Spinal cord (tissue), 10 donors: ENCODE data around the gene OGFOD2. TPM values are rescaled to one million over a fixed set of nuclear protein-coding genes. Genes with fewer than 3 reads are reported as not detected.

Source experiments
- DNase-seq, 6 donors: peaks; one replicate each; pipeline versions ENCODE4 v3.0.0 to v3.0.0-alpha.2; 2013 to 2015; ENCODE audit warnings: low spot score in 6 of 6, low read depth in 4 of 6
- H3K27ac ChIP-seq: one replicate; pipeline ENCODE4 v1.5.1; 2013; ENCODE audit warnings: low read depth, low read length, control low read depth
- H3K27me3 ChIP-seq: one replicate; pipeline ENCODE4 v1.6.1; 2013; ENCODE audit warnings: low read length; ENCODE audit not compliant: control insufficient read depth, insufficient read depth
- H3K36me3 ChIP-seq: one replicate; pipeline ENCODE4 v1.6.1; 2013; ENCODE audit warnings: low read length; ENCODE audit not compliant: control insufficient read depth, insufficient read depth
- H3K4me1 ChIP-seq: one replicate; pipeline ENCODE4 v1.6.1; 2013; ENCODE audit warnings: low read length; ENCODE audit not compliant: control insufficient read depth, insufficient read depth
- H3K4me3 ChIP-seq: one replicate; pipeline ENCODE4 v1.5.1; 2013; ENCODE audit warnings: low read depth, low read length, control low read depth
- H3K9me3 ChIP-seq: one replicate; pipeline ENCODE4 v1.6.1; 2013; ENCODE audit warnings: low read length; ENCODE audit not compliant: control insufficient read depth, insufficient read depth
- WGBS: methylation state at CpG from one replicate; pipeline ENCODE4 v1.1.5; 2013; ENCODE audit warnings: missing lambda C conversion rate; ENCODE audit not compliant: insufficient coverage; 5-methylcytosine and 5-hydroxymethylcytosine counted together
- polyA plus RNA-seq, 2 donors: library from polyadenylated mRNA; unstranded; fragments of 120-200 nt; gene quantifications; one replicate each; pipeline ENCODE4 v1.2.1, GENCODE V29; 2013; ENCODE audit not compliant: insufficient read length in 2 of 2
- total RNA-seq, 2 donors: library from RNA; depleted of rRNA in 1 of 2; stranded (reverse); fragments of 120-200 nt in 1 of 2; fragments of >200 nt in 1 of 2; gene quantifications; one replicate each; pipeline versions ENCODE4 v1.2.3 to v1.2.4, GENCODE V29; 2013 to 2014
- donor health status: healthy.

Gene OGFOD2
- total and polyA plus RNA-seq, 4 donors, result 6.5 to 19.1 (median 10.5) TPM

DNA sequence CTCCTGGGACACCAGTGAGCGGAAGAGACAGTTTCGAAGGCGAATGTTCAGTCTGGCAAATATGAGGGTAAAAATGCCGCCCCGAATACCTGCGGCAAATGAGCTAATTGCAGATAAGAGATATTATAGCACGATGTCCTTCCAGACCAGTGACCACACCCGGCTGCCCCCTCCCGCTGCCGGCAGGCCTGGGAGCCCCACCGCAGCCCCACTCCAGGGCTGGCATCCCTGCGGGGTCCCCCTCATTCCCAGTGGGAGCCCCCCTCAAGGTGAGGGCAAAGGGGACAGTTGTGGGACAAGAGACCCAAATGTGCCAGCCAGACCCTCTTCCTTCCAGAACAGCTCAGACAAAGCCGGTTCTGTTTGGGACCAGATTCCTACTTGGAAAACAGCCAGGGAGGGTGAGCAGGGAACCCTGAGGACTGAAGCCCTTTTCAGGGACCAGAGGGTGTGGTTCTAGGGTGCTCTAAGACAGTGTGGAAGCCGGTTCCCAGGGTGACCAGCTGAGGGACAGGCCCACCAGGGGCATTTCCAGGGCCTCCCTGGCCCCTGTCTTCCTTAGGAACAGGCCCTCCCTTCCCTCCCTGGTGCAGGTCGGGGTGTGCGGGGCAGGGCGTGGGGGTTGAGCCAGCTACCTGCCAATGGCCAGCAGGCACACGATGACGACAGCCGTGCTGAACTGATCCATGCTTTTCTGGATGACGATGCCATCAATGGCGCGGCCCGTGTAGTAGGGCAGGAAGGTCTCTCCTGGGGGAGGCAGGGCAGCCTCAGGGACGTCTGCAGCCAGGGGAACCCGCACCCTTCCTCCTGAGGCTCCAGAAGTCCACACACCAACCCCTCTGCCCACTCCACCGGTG, 25.0 kb upstream of the OGFOD2 start:
- Histone ChIP-seq H3K36me3 (peaks cover 45% of the 10 kb centered on the region), H3K9me3 (no peaks in the 10 kb centered on the region), H3K27me3 (no peaks in the 10 kb centered on the region), H3K27ac (peak overlapping the region; percentile 25), H3K4me3 (no peak overlapping the region), H3K4me1 (peaks cover 39% of the 10 kb centered on the region)
- peak in 2 of 6 donors; percentile 45 to 61 for DNase-seq
- WGBS, result 75% methylated on average over 25 of the region's 27 CpGs

DNA sequence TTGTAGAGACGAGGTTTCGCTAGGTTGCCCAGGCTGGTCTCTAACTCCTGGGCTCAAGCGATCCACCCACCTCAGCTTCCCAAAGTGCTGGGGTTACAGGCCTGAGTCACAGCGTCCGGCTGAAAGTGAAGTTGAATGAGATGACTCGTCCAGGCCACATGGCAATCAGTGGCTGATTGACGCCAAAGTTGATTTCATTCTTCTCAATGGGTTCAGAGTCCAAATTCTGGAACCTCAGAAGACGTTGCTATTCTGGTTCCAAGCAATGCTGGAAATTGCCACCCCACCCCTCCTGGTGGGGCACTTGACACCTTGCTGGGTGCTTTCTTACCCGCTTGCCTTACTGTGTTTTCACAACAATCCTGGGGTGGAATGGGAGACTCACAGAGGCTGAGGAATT, 23.6 kb upstream of the OGFOD2 start:
- Histone ChIP-seq H3K27ac (no peak overlapping the region), H3K27me3 (no peaks in the 10 kb centered on the region), H3K36me3 (peaks cover 38% of the 10 kb centered on the region), H3K9me3 (no peaks in the 10 kb centered on the region), H3K4me1 (peaks cover 32% of the 10 kb centered on the region), H3K4me3 (no peak overlapping the region)
- no peak for DNase-seq
- WGBS, result 90% methylated on average over 9 of the region's 9 CpGs

- whole genome bisulfite sequencing, result 76% methylated on average over 11 of the region's 12 CpGs
- H3K36me3 ChIP-seq, result peaks cover 32% of the 10 kb centered on the region
- peaks cover 24% of the 10 kb centered on the region for H3K4me1 ChIP-seq
- H3K27ac ChIP-seq, result no peak overlapping the region
- H3K4me3 ChIP-seq, result no peak overlapping the region
- DNase-seq, result peak in 3 of 6 donors; percentile 48 to 86 (median 83)
- no peaks in the 10 kb centered on the region for H3K9me3 ChIP-seq
- no peaks in the 10 kb centered on the region for H3K27me3 ChIP-seq
Observed at GRCh38 chr12:122951979-122952892, 22.8 kb upstream of the OGFOD2 start.

- Histone ChIP-seq H3K4me3 (no peak overlapping the region), H3K36me3 (peaks cover 30% of the 10 kb centered on the region), H3K27ac (no peak overlapping the region), H3K27me3 (no peaks in the 10 kb centered on the region), H3K9me3 (no peaks in the 10 kb centered on the region), H3K4me1 (peaks cover 10% of the 10 kb centered on the region)
- WGBS, result 51% methylated on average over 7 of the region's 8 CpGs
- no peak for DNase-seq
Observed at GRCh38 chr12:122955156-122955555, 19.9 kb upstream of the OGFOD2 start.

DNA sequence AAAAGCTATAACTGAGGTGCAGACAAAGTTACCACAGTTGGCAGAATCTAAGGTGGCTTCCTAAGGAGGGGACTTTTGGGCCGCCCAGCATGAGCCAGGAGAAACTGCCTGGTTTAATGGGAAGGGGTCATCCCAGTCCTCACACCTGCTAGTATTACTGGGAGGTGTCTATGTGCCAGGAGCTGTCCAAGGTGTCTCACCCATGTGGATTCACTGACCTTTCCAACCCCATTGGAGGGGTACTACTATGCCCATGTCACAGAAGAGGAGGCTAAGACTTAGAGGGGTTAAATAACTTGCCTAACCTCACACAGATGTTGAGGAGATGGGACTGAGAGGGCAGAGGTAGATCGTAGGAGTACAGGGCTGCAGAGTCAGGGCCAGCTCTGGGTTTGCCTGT, 19.0 kb upstream of the OGFOD2 start:
- no peak overlapping the region for H3K27ac ChIP-seq
- no peaks in the 10 kb centered on the region for H3K27me3 ChIP-seq
- peaks cover 26% of the 10 kb centered on the region for H3K36me3 ChIP-seq
- H3K4me1 ChIP-seq, result peaks cover 3% of the 10 kb centered on the region
- no peak for DNase-seq
- no CpG with 5 or more reads among the region's 2 CpGs for WGBS
- H3K9me3 ChIP-seq, result no peaks in the 10 kb centered on the region
- no peak overlapping the region for H3K4me3 ChIP-seq

GRCh38 chr12:122958198-122958888, 16.7 kb upstream of the OGFOD2 start:
- no peak for DNase-seq
- Histone ChIP-seq H3K4me3 (no peak overlapping the region), H3K36me3 (peaks cover 24% of the 10 kb centered on the region), H3K4me1 (peaks cover 13% of the 10 kb centered on the region), H3K9me3 (no peaks in the 10 kb centered on the region), H3K27me3 (no peaks in the 10 kb centered on the region), H3K27ac (no peak overlapping the region)
- 100% methylated on average over 1 of the region's 5 CpGs for WGBS

DNA sequence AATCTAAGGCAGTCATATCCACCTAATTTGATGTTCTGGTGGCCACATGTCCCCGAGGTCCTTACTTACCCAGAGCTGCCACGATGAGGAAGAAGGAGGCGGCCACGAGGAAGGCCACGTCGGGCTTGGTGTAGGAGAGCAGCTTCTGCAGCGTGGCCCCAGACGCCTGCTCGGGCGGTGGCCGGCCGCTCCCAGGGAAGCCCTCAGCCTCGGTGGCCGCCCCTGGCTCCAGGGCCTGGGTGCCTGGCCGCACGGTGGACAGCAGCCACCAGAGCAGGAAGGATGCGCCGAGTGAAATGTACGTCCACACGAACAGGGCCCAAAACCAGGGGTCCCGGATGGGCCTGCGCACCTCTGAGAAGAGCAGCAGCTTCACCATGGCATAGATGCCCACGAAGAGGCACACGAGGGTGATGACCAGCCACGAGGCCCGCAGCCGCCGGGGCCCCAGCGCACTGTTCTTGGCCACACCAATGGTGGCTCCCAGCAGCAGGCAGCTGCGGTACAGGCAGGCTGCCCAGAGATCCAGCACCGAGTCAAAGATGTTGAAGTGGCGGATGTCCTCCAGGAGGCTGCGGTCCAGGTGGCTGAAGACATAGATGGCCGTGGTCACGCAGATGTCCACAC, 15.4 kb upstream of the OGFOD2 start:
- H3K4me1 ChIP-seq, result peaks cover 26% of the 10 kb centered on the region
- H3K36me3 ChIP-seq, result peaks cover 34% of the 10 kb centered on the region
- H3K27me3 ChIP-seq, result no peaks in the 10 kb centered on the region
- no peak for DNase-seq
- no peaks in the 10 kb centered on the region for H3K9me3 ChIP-seq
- H3K27ac ChIP-seq, result no peak overlapping the region
- WGBS, result 96% methylated on average over 31 of the region's 35 CpGs
- no peak overlapping the region for H3K4me3 ChIP-seq

DNA sequence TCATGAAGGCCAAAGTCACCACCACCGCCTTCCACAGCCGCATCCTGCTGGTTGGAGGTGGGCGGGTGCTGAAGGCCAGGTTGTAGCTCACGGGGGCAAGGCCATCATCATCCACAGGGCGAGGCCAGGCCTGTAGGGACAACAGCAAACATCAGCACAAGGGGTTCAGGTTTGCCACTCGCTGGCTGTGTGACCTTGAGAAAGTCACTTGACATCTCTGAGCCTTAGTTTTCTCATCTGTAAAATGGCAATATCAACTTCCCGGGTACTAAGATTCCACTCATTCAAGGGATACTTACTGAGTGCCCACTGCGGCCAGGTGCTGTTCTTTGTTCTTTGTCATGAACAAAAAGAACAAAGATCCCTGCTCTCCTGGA, 14.9 kb upstream of the OGFOD2 start:
- 98% methylated on average over 8 of the region's 8 CpGs for WGBS

More for the DNA sequence above, 14.9 kb upstream of the OGFOD2 start:
- no peak overlapping the region for H3K27ac ChIP-seq
- H3K36me3 ChIP-seq, result peaks cover 34% of the 10 kb centered on the region
- H3K4me1 ChIP-seq, result peaks cover 29% of the 10 kb centered on the region
- H3K27me3 ChIP-seq, result no peaks in the 10 kb centered on the region
- no peaks in the 10 kb centered on the region for H3K9me3 ChIP-seq
- no peak overlapping the region for H3K4me3 ChIP-seq
- no peak for DNase-seq
